ENCODE data around the gene PSRC1. TPM values are rescaled to one million over a fixed set of nuclear protein-coding genes. Genes with fewer than 3 reads are reported as not detected.

The PSRC1 gene
- total RNA-seq, 1 experiment from 2014 or later = 68.4 TPM

DNA sequence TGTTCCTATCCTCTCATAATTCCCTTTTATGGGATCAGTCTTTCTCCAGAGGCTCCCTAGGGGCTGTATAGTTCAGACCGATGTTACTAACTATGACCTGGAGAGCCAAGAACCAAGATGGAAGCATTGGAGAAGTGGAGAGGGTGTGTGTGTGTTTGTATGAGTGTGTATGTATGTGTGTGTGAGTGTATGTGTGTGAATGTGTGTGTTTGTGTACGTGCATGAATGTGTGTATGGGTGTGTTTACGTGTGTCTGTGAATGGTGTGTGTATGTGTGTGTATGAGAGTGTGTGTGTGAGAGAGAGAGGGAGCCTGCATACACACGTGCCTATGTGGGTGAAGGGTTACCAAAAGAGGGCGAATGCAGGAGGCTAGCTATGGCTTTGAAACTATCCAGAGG, 18.9 kb upstream of the PSRC1 start:
- TF ChIP-seq, protein P1, sequence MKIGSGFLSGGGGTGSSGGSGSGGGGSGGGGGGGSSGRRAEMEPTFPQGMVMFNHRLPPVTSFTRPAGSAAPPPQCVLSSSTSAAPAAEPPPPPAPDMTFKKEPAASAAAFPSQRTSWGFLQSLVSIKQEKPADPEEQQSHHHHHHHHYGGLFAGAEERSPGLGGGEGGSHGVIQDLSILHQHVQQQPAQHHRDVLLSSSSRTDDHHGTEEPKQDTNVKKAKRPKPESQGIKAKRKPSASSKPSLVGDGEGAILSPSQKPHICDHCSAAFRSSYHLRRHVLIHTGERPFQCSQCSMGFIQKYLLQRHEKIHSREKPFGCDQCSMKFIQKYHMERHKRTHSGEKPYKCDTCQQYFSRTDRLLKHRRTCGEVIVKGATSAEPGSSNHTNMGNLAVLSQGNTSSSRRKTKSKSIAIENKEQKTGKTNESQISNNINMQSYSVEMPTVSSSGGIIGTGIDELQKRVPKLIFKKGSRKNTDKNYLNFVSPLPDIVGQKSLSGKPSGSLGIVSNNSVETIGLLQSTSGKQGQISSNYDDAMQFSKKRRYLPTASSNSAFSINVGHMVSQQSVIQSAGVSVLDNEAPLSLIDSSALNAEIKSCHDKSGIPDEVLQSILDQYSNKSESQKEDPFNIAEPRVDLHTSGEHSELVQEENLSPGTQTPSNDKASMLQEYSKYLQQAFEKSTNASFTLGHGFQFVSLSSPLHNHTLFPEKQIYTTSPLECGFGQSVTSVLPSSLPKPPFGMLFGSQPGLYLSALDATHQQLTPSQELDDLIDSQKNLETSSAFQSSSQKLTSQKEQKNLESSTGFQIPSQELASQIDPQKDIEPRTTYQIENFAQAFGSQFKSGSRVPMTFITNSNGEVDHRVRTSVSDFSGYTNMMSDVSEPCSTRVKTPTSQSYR (CRISPR knock-in tag; IDR thresholded peaks at IDR 0.05) = no peak
- TF ChIP-seq, protein P2, sequence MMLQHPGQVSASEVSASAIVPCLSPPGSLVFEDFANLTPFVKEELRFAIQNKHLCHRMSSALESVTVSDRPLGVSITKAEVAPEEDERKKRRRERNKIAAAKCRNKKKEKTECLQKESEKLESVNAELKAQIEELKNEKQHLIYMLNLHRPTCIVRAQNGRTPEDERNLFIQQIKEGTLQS (CRISPR knock-in tag; conservative IDR thresholded peaks at IDR 0.05) = no peak
- TF ChIP-seq FOXP4 (CRISPR knock-in tag; IDR thresholded peaks at IDR 0.05) (no peak), JAZF1 (CRISPR knock-in tag; IDR thresholded peaks at IDR 0.05) (no peak), PRRX2 (CRISPR knock-in tag; IDR thresholded peaks at IDR 0.05) (no peak), ARID4B (CRISPR knock-in tag; IDR thresholded peaks at IDR 0.05; ENCODE audit: borderline replicate concordance) (no peak), JUN (CRISPR knock-in tag; IDR thresholded peaks at IDR 0.05) (no peak), RORB (CRISPR knock-in tag; IDR thresholded peaks at IDR 0.05) (no peak), E2F1 (CRISPR knock-in tag; IDR thresholded peaks at IDR 0.05) (no peak)
- TF ChIP-seq, protein P3, sequence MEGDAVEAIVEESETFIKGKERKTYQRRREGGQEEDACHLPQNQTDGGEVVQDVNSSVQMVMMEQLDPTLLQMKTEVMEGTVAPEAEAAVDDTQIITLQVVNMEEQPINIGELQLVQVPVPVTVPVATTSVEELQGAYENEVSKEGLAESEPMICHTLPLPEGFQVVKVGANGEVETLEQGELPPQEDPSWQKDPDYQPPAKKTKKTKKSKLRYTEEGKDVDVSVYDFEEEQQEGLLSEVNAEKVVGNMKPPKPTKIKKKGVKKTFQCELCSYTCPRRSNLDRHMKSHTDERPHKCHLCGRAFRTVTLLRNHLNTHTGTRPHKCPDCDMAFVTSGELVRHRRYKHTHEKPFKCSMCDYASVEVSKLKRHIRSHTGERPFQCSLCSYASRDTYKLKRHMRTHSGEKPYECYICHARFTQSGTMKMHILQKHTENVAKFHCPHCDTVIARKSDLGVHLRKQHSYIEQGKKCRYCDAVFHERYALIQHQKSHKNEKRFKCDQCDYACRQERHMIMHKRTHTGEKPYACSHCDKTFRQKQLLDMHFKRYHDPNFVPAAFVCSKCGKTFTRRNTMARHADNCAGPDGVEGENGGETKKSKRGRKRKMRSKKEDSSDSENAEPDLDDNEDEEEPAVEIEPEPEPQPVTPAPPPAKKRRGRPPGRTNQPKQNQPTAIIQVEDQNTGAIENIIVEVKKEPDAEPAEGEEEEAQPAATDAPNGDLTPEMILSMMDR (IDR thresholded peaks at IDR 0.05) = no peak
- H3K4me3 Mint-ChIP-seq = no peak overlapping the region
- no peaks in the 10 kb centered on the region for H3K27me3 Mint-ChIP-seq (ENCODE audit: low read depth)
- ATAC-seq = no peak
- H3K4me1 Mint-ChIP-seq = peaks cover 14% of the 10 kb centered on the region
- ChIA-PET CTCF (interaction anchor here (1.1 kb wide), 1 partner anchor 24 kb away, joined by 3 read pairs; no protein-coding TSS in a partner anchor), POLR2A (no interaction called here)
- no peak for DNase-seq (ENCODE audit: low spot score)
- no peak overlapping the region for H3K27ac Mint-ChIP-seq
- H3K9me3 Mint-ChIP-seq = no peaks in the 10 kb centered on the region
- H3K36me3 Mint-ChIP-seq = no peaks in the 10 kb centered on the region

GRCh38 chr1:109300650-109301151, 17.8 kb upstream of the PSRC1 start:
- H3K4me1 Mint-ChIP-seq = peaks cover 8% of the 10 kb centered on the region
- DNase-seq (ENCODE audit: low spot score) (no peak), ATAC-seq (no peak)
- POLR2A ChIA-PET = no interaction called here
- no peaks in the 10 kb centered on the region for H3K36me3 Mint-ChIP-seq
- CTCF ChIA-PET = no interaction called here
- H3K27ac Mint-ChIP-seq = no peak overlapping the region
- H3K27me3 Mint-ChIP-seq (ENCODE audit: low read depth) = no peaks in the 10 kb centered on the region
- no peaks in the 10 kb centered on the region for H3K9me3 Mint-ChIP-seq
- H3K4me3 Mint-ChIP-seq = no peak overlapping the region
- TF ChIP-seq ATF2 (CRISPR knock-in tag; IDR thresholded peaks at IDR 0.05; ENCODE audit: borderline replicate concordance, low read depth) (no peak), NR2C2 (CRISPR knock-in tag; IDR thresholded peaks at IDR 0.05) (no peak), TP53 (CRISPR knock-in tag; IDR thresholded peaks at IDR 0.05) (no peak), ZNF423 (CRISPR knock-in tag; IDR thresholded peaks at IDR 0.05) (no peak), AFF4 (CRISPR knock-in tag; IDR thresholded peaks at IDR 0.05; ENCODE audit: borderline replicate concordance) (no peak), CREB1 (CRISPR knock-in tag; IDR thresholded peaks at IDR 0.05) (no peak), JUN (CRISPR knock-in tag; IDR thresholded peaks at IDR 0.05) (no peak), ZNF232 (CRISPR knock-in tag; IDR thresholded peaks at IDR 0.05) (no peak)
